Neural progenitor cell (in vitro differentiated cells): ENCODE data around the gene UBXN6. TPM values are rescaled to one million over a fixed set of nuclear protein-coding genes. Genes with fewer than 3 reads are reported as not detected.

Source experiments
- DNase-seq: peaks from one replicate; pipeline ENCODE4 v3.0.0-alpha.2; 2016; ENCODE audit warnings: low spot score
- H2AFZ ChIP-seq: fragments of 200-600 bp; sonication (generic); replicated peaks from 2 replicates; pipeline ENCODE4 v1.6.1; 2016; ENCODE audit warnings: antibody characterized with exemption
- H3F3A ChIP-seq: fragments of 200-600 bp; sonication (generic); 2 replicates; pipeline ENCODE4 v1.6.1; 2016; ENCODE audit warnings: antibody characterized with exemption, low read depth
- H3K27ac ChIP-seq: fragments of 200-600 bp; sonication (generic); 2 replicates; pipeline ENCODE4 v1.5.1; 2016; ENCODE audit warnings: mild to moderate bottlenecking
- H3K27me3 ChIP-seq: fragments of 200-600 bp; sonication (generic); 2 replicates; pipeline ENCODE4 v1.6.1; 2016; ENCODE audit warnings: mild to moderate bottlenecking, moderate library complexity
- H3K36me3 ChIP-seq: fragments of 200-600 bp; sonication (generic); 2 replicates; pipeline ENCODE4 v1.5.1; 2016
- H3K4me1 ChIP-seq: fragments of 200-600 bp; sonication (generic); 2 replicates; pipeline ENCODE4 v1.6.1; 2016; ENCODE audit warnings: mixed run types
- H3K4me2 ChIP-seq: fragments of 200-600 bp; sonication (generic); 2 replicates; pipeline ENCODE4 v1.6.1; 2016
- H3K4me3 ChIP-seq: fragments of 200-600 bp; sonication (generic); 2 replicates; pipeline ENCODE4 v1.5.1; 2016
- H3K79me2 ChIP-seq: fragments of 200-600 bp; sonication (generic); 2 replicates; pipeline ENCODE4 v1.6.1; 2016; ENCODE audit warnings: low read depth
- H3K9ac ChIP-seq: fragments of 200-600 bp; sonication (generic); 2 replicates; pipeline ENCODE4 v1.6.1; 2016
- H3K9me3 ChIP-seq: fragments of 200-600 bp; sonication (generic); 2 replicates; pipeline ENCODE4 v1.5.1; 2016; ENCODE audit warnings: low read depth
- H4K20me1 ChIP-seq: fragments of 200-600 bp; sonication (generic); 2 replicates; pipeline ENCODE4 v1.6.1; 2016; ENCODE audit warnings: low read depth
- H3K27ac Mint-ChIP-seq: 3 replicates; pipeline ENCODE4 v1.8.0; 2021; ENCODE audit warnings: mixed read lengths
- H3K27me3 Mint-ChIP-seq: 2 replicates; pipeline ENCODE4 v1.8.0; 2022; ENCODE audit warnings: low read depth, mild to moderate bottlenecking, inconsistent platforms, moderate library complexity, mixed read lengths; ENCODE audit not compliant: insufficient read depth
- H3K36me3 Mint-ChIP-seq: 3 replicates; pipeline ENCODE4 v1.8.0; 2021; ENCODE audit warnings: mixed read lengths
- H3K4me1 Mint-ChIP-seq: 3 replicates; pipeline ENCODE4 v1.8.0; 2021; ENCODE audit warnings: mixed read lengths
- H3K4me3 Mint-ChIP-seq: 3 replicates; pipeline ENCODE4 v1.8.0; 2021; ENCODE audit warnings: mild to moderate bottlenecking, moderate library complexity, mixed read lengths
- H3K9me3 Mint-ChIP-seq: 3 replicates; pipeline ENCODE4 v1.8.0; 2020; ENCODE audit warnings: mixed read lengths
- EZH2 ChIP-seq: fragments of 200-600 bp; sonication (generic); IDR thresholded peaks from 2 replicates; pipeline ENCODE4 v1.6.1; 2017; ENCODE audit warnings: antibody characterized with exemption, mild to moderate bottlenecking, moderate library complexity
- EZH2phosphoT487 ChIP-seq: fragments of 200-600 bp; sonication (generic); IDR thresholded peaks from 2 replicates; pipeline ENCODE4 v1.6.1; 2017; ENCODE audit warnings: antibody characterized with exemption
- total RNA-seq: library from RNA; depleted of rRNA; stranded (reverse); fragments of >200 nt; gene quantifications from 2 replicates; pipeline ENCODE4 v1.2.3, GENCODE V29; 2015; ENCODE audit warnings: low replicate concordance
- TF ChIP-seq, protein P1 (sequence below): fragments of 200-600 bp; sonication (generic); IDR thresholded peaks from 2 replicates; pipeline ENCODE4 v1.5.1; 2017; ENCODE audit warnings: antibody characterized with exemption, mild to moderate bottlenecking

Gene UBXN6, protein sequence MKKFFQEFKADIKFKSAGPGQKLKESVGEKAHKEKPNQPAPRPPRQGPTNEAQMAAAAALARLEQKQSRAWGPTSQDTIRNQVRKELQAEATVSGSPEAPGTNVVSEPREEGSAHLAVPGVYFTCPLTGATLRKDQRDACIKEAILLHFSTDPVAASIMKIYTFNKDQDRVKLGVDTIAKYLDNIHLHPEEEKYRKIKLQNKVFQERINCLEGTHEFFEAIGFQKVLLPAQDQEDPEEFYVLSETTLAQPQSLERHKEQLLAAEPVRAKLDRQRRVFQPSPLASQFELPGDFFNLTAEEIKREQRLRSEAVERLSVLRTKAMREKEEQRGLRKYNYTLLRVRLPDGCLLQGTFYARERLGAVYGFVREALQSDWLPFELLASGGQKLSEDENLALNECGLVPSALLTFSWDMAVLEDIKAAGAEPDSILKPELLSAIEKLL
- 24.9 and 42.7 TPM in 2 replicates for total RNA-seq

DNA sequence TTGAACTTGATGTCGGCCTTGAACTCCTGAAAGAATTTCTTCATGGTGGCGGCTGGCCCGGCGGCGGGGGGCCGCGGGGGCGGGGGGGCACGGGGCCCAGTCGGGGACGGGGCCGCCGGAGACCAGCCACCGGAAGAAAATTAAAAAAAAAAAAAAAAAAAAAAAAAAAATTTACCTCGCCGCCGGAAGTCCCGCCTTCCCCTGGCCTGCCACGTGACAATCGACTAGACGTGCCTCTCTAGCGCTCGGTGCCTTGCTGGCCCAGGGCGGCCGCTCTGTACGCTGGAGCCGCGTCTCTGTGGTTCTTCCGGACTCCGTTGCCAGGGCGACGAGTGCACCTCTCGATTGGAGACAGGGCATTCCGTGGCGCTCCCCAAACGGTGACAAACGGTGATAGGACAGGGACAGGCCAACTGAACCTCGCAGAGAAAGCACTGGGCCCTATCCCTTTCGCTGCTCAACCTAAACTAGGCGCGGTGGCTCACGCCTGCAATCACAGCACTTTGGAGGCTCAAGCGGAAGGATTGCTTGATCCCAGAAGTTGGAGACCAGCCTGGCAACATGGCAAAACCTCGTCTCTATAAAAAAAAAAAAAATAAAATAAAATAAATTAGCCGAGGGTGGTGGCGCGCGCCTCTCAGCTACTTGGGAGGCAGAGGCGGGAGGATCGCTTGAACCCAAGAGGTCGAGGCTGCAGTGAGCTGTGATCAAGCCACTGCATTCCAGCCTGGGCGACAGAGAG lies at the start of gene UBXN6:
Gene UBXN6, minus strand, starts transcription at position 141 of the 742 bp plus-strand sequence. Its CDS starts 97 bp downstream, at position 44.
- Histone ChIP-seq H4K20me1 (peaks cover 10% of the 10 kb centered on the region), H3K4me2 (peak within 1 kb of the TSS; percentile 96), H3K9me3 (no peaks in the 10 kb centered on the region), H3K4me1 (peaks cover 16% of the 10 kb centered on the region), H3K9ac (peak within 1 kb of the TSS; percentile 69), H3K36me3 (no peaks in the 10 kb centered on the region), H3F3A (peaks cover 22% of the 10 kb centered on the region), H2AFZ (peak within 1 kb of the TSS; percentile 51), H3K27me3 (no peaks in the 10 kb centered on the region), H3K4me3 (peak within 1 kb of the TSS; percentile 69), H3K79me2 (no peaks in the 10 kb centered on the region), H3K27ac (peak within 1 kb of the TSS; percentile 97)
- DNase-seq = peak; percentile 100
- TF ChIP-seq, protein P1, sequence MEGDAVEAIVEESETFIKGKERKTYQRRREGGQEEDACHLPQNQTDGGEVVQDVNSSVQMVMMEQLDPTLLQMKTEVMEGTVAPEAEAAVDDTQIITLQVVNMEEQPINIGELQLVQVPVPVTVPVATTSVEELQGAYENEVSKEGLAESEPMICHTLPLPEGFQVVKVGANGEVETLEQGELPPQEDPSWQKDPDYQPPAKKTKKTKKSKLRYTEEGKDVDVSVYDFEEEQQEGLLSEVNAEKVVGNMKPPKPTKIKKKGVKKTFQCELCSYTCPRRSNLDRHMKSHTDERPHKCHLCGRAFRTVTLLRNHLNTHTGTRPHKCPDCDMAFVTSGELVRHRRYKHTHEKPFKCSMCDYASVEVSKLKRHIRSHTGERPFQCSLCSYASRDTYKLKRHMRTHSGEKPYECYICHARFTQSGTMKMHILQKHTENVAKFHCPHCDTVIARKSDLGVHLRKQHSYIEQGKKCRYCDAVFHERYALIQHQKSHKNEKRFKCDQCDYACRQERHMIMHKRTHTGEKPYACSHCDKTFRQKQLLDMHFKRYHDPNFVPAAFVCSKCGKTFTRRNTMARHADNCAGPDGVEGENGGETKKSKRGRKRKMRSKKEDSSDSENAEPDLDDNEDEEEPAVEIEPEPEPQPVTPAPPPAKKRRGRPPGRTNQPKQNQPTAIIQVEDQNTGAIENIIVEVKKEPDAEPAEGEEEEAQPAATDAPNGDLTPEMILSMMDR = no peak
- TF ChIP-seq EZH2phosphoT487 (no peak), EZH2 (no peak)
- Mint-ChIP-seq H3K4me3 (peak within 1 kb of the TSS; percentile 93), H3K36me3 (no peaks in the 10 kb centered on the region), H3K9me3 (no peaks in the 10 kb centered on the region), H3K4me1 (peaks cover 24% of the 10 kb centered on the region), H3K27ac (peak within 1 kb of the TSS; percentile 99), H3K27me3 (peaks cover 8% of the 10 kb centered on the region)

DNA sequence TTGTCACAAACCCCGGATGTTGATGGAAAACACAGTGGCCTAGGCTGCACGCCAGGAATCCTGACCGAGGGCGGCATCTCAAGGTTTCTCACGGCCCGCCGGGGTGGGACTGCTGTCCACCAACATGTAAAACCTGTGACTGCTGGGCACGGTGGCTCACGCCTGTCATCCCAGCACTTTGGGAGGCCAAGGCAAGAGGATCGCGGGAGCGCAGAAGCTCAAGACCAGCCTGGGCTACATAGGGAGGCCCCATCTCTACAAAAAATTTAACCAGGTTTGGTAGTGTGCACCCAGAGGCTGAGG lies 49.5 kb upstream of the UBXN6 start:
- Histone ChIP-seq H3K4me3 (no peak overlapping the region), H3K27me3 (peaks cover 3% of the 10 kb centered on the region), H3F3A (no peaks in the 10 kb centered on the region), H3K4me2 (no peak overlapping the region), H4K20me1 (peaks cover 22% of the 10 kb centered on the region), H3K36me3 (no peaks in the 10 kb centered on the region), H2AFZ (no peak overlapping the region), H3K27ac (no peak overlapping the region), H3K79me2 (no peaks in the 10 kb centered on the region), H3K9me3 (no peaks in the 10 kb centered on the region), H3K4me1 (peaks cover 11% of the 10 kb centered on the region), H3K9ac (no peak overlapping the region)
- Mint-ChIP-seq H3K27me3 (peaks cover 15% of the 10 kb centered on the region), H3K4me1 (no peaks in the 10 kb centered on the region), H3K4me3 (no peak overlapping the region), H3K9me3 (no peaks in the 10 kb centered on the region), H3K36me3 (peaks cover 9% of the 10 kb centered on the region), H3K27ac (no peak overlapping the region)
- DNase-seq = no peak
- TF ChIP-seq EZH2 = no peak
- TF ChIP-seq, protein P1 = no peak
- TF ChIP-seq EZH2phosphoT487 = no peak

DNA sequence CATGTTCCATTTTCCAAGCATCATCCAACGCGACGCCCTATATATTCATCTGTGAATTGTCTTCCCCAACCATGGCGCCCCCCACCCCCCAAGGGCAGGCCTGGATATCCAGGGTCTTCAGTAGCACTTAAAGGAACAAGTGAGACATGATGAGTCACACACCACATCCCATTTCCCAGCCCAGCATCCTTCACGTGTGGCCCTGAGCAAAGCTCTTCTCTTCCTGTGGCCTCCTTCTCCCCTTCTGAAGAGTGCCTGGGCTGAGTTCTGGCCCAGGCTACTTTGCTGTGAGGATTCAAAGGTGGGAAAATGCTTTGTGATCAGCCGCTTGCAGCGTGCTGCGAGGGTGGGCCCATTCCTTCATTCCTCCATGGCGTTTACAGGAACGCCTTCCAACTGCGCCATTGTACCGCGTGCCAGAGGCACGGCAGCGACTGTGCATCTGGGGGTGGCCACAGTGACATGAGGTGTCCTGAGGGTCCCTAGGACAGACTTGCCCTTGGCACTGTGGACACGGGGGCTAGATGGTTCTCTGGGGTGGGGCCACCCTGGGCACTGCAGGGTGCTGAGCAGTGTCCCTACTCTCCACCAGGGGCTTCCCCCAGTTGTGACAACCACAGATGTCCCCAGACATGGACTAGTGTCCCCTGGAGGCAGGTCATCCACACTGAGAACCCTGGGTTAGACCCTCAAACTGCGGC lies 49.0 kb upstream of the UBXN6 start:
- peak overlapping the region; percentile 30 for H3K4me3 Mint-ChIP-seq
- Histone ChIP-seq H4K20me1 (peaks cover 22% of the 10 kb centered on the region), H3K36me3 (no peaks in the 10 kb centered on the region), H3K9ac (no peak overlapping the region), H3K27ac (no peak overlapping the region), H2AFZ (no peak overlapping the region), H3K4me1 (peaks cover 11% of the 10 kb centered on the region), H3K27me3 (no peaks in the 10 kb centered on the region), H3F3A (no peaks in the 10 kb centered on the region), H3K9me3 (no peaks in the 10 kb centered on the region), H3K4me2 (no peak overlapping the region), H3K79me2 (no peaks in the 10 kb centered on the region), H3K4me3 (no peak overlapping the region)
- H3K9me3 Mint-ChIP-seq = no peaks in the 10 kb centered on the region
- no peaks in the 10 kb centered on the region for H3K4me1 Mint-ChIP-seq
- H3K27ac Mint-ChIP-seq = peak overlapping the region; percentile 40
- DNase-seq = no peak
- peaks cover 9% of the 10 kb centered on the region for H3K36me3 Mint-ChIP-seq
- H3K27me3 Mint-ChIP-seq = peaks cover 17% of the 10 kb centered on the region
- TF ChIP-seq, protein P1 = no peak
- TF ChIP-seq EZH2 (no peak), EZH2phosphoT487 (no peak)
